SH-SY5Y (cell line): ENCODE results near the gene ATP1A4.

Experiments used
- GATA2 ChIP-seq: IDR thresholded peaks from 2 replicates; pipeline ENCODE4 v1.6.1; 2011; ENCODE audit warnings: mild to moderate bottlenecking, low read depth, low read length
- GATA3 ChIP-seq: IDR thresholded peaks from 2 replicates; pipeline ENCODE4 v1.6.1; 2011; ENCODE audit warnings: low read depth, mild to moderate bottlenecking, low read length, moderate library complexity

DNA sequence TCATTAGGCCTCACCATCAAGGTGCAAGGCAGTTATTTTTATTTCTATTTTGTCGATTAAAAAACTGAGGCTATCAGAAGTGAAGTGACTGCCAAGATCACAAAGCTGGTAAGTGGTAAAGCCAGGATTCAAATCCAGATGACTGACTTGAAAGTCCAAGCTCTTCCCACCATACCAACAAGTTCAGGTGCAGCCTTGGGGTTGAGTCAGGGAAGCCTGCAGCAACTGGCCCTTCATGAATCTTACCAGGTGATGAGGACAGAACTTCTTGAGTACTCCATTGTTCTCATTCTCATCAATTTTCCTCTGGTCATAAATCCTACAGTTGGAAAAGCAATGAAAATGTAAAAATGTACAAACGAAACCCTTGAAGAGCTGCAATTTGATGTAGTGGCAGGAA lies 73.9 kb downstream of the ATP1A4 start:
- TF ChIP-seq GATA3 (no peak), GATA2 (no peak)
